ENCODE measurements around the gene ELFN2.

Gene ELFN2

GRCh38 chr22:37325039-37325395 lies 102.3 kb downstream of the ELFN2 start:
- H3K27ac ChIP-seq = no peak overlapping the region
- no peak for TF ChIP-seq CTCF (conservative IDR thresholded peaks at IDR 0.05)

- no peak overlapping the region for H3K27ac ChIP-seq
- no peak for TF ChIP-seq CTCF (conservative IDR thresholded peaks at IDR 0.05)
These were observed 102.8 kb downstream of the ELFN2 start for GRCh38 chr22:37324340-37325038.

GRCh38 chr22:37320726-37321677 lies 106.3 kb downstream of the ELFN2 start:
- H3K27ac ChIP-seq = peak overlapping the region; percentile 37
- no peak for TF ChIP-seq CTCF (conservative IDR thresholded peaks at IDR 0.05)

GRCh38 chr22:37319469-37319868 lies 107.8 kb downstream of the ELFN2 start:
- H3K27ac ChIP-seq = no peak overlapping the region
- TF ChIP-seq CTCF (conservative IDR thresholded peaks at IDR 0.05) = no peak

- no peak overlapping the region for H3K27ac ChIP-seq
- TF ChIP-seq CTCF (conservative IDR thresholded peaks at IDR 0.05) = no peak
These were observed 108.7 kb downstream of the ELFN2 start for GRCh38 chr22:37318364-37319109.
